Transverse colon (tissue), 4 donors: Measurements from ENCODE around the gene COL24A1. TPM values are rescaled to one million over a fixed set of nuclear protein-coding genes. Genes with fewer than 3 reads are reported as not detected.

Source experiments
- DNase-seq: peaks from one replicate; pipeline ENCODE4 v3.0.0-alpha.2; 2019
- H3K27ac ChIP-seq, 4 donors: fragments of 200-600 bp; sonication (generic); 2 replicates each; pipeline ENCODE4 v1.5.1; 2016 to 2018; ENCODE audit warnings: inconsistent platforms in 4 of 4
- H3K27me3 ChIP-seq: fragments of 200-600 bp; sonication (generic); 2 replicates; pipeline ENCODE4 v1.5.1; 2017; ENCODE audit warnings: inconsistent platforms
- H3K36me3 ChIP-seq, 4 donors: fragments of 200-600 bp; sonication (generic); 2 replicates each; pipeline ENCODE4 v1.5.1; 2017 to 2019; ENCODE audit warnings: inconsistent platforms in 4 of 4
- H3K4me1 ChIP-seq, 4 donors: fragments of 200-600 bp; sonication (generic); 2 replicates each; pipeline ENCODE4 v1.5.1; 2017 to 2020; ENCODE audit warnings: inconsistent platforms in 4 of 4
- H3K4me3 ChIP-seq, 4 donors: fragments of 200-600 bp; sonication (generic); 1 replicate in 1 of 4; 2 replicates in 3 of 4; pipeline versions ENCODE4 v1.5.1 to v1.6.1; 2017 to 2019; ENCODE audit warnings: inconsistent platforms in 4 of 4
- H3K9me3 ChIP-seq, 2 donors: fragments of 200-600 bp; sonication (generic); 2 replicates each; pipeline ENCODE4 v1.5.1; 2017 to 2019; ENCODE audit warnings: inconsistent platforms in 2 of 2
- EP300 ChIP-seq: sonication (generic); formaldehyde crosslinking; IDR thresholded peaks from one replicate; pipeline ENCODE4 v1.6.1; 2017; ENCODE audit warnings: antibody characterized with exemption, low read depth
- POLR2A ChIP-seq: fragments of 450-650 bp; IDR thresholded peaks from one replicate; pipeline ENCODE4 v1.6.1; 2016; ENCODE audit warnings: antibody characterized with exemption, mild to moderate bottlenecking, moderate library complexity
- POLR2AphosphoS5 ChIP-seq, 3 donors: sonication (generic); formaldehyde crosslinking; IDR thresholded peaks; one replicate each; pipeline ENCODE4 v1.6.1; 2016; ENCODE audit warnings: antibody characterized with exemption in 3 of 3
- WGBS, 2 donors: methylation state at CpG; one replicate each; pipeline ENCODE4 v1.1.5; 2018; ENCODE audit warnings: low coverage in 1 of 2; 5-methylcytosine and 5-hydroxymethylcytosine counted together
- in situ Hi-C, 4 donors: fragments of 200-750 bp; cut with MboI; loops; one replicate each; pipeline versions ENCODE4 v1.15.0 to v1.15.1; 2017; ENCODE audit warnings: low sequenced_read_pairs in 3 of 4, low pct_ligation_motif_present in 1 of 4, low pct_unique_long_range_greater_than_20kb in 1 of 4
- intact Hi-C: fragments of 100-400 bp; cut with DNase I; formaldehyde crosslinking; loops from one replicate; pipeline ENCODE4 v1.15.1; 2023; ENCODE audit warnings: low total_unique reads
- total RNA-seq, 4 donors: library from RNA; depleted of rRNA; stranded (reverse); fragments of >200 nt; gene quantifications; one replicate each; pipeline ENCODE4 v1.1.0, GENCODE V29; 2016
- TF ChIP-seq, protein P1 (sequence below), 5 experiments: fragments of 200-600 bp in 3 of 5; fragments of 450-650 bp in 2 of 5; sonication (generic) in 3 of 5; IDR thresholded peaks; 1 replicate in 2 of 5; 2 replicates in 3 of 5; pipeline ENCODE4 v1.5.1; 2016 to 2017; ENCODE audit warnings: antibody characterized with exemption in 5 of 5, inconsistent platforms in 3 of 5, mild to moderate bottlenecking in 2 of 5, moderate library complexity in 1 of 5

COL24A1 gene
- total RNA-seq, 4 donors from 2014 or later = 0.68 to 1.2 (median 0.93) TPM

DNA sequence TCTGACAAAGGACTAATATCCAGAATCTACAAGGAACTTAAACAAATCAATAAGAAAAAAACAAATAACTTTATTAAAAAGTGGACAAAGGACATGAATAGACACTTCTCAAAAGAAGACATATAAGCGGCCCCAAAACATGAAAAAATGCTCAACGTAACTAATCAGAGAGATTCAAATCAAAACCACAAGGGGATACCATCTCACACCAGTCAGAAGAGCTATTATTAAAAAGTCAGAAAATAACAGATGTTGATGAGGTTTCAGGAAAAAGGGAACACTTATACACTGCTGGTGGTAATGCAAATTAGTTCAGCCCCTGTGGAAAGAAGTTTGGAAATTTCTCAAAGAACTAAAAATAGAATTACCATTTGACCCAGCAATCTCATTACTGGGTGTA is 102.2 kb downstream of the COL24A1 start:
- TF ChIP-seq POLR2A = no peak
- no peak for TF ChIP-seq POLR2AphosphoS5 (IDR thresholded peaks at IDR 0.05)
- TF ChIP-seq, protein P1, sequence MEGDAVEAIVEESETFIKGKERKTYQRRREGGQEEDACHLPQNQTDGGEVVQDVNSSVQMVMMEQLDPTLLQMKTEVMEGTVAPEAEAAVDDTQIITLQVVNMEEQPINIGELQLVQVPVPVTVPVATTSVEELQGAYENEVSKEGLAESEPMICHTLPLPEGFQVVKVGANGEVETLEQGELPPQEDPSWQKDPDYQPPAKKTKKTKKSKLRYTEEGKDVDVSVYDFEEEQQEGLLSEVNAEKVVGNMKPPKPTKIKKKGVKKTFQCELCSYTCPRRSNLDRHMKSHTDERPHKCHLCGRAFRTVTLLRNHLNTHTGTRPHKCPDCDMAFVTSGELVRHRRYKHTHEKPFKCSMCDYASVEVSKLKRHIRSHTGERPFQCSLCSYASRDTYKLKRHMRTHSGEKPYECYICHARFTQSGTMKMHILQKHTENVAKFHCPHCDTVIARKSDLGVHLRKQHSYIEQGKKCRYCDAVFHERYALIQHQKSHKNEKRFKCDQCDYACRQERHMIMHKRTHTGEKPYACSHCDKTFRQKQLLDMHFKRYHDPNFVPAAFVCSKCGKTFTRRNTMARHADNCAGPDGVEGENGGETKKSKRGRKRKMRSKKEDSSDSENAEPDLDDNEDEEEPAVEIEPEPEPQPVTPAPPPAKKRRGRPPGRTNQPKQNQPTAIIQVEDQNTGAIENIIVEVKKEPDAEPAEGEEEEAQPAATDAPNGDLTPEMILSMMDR (IDR thresholded peaks at IDR 0.05) = no peak
- no peak for TF ChIP-seq EP300
- Histone ChIP-seq H3K27ac (no peak overlapping the region), H3K4me1 (no peaks in the 10 kb centered on the region), H3K9me3 (no peaks in the 10 kb centered on the region), H3K27me3 (no peaks in the 10 kb centered on the region), H3K36me3 (no peaks in the 10 kb centered on the region), H3K4me3 (no peak overlapping the region)
- 78 to 87% methylated on average over 2 of the region's 2 CpGs for WGBS, 2 donors
- in situ Hi-C loops = no loop called here
- no peak for DNase-seq
- intact Hi-C loops = no loop called here

DNA sequence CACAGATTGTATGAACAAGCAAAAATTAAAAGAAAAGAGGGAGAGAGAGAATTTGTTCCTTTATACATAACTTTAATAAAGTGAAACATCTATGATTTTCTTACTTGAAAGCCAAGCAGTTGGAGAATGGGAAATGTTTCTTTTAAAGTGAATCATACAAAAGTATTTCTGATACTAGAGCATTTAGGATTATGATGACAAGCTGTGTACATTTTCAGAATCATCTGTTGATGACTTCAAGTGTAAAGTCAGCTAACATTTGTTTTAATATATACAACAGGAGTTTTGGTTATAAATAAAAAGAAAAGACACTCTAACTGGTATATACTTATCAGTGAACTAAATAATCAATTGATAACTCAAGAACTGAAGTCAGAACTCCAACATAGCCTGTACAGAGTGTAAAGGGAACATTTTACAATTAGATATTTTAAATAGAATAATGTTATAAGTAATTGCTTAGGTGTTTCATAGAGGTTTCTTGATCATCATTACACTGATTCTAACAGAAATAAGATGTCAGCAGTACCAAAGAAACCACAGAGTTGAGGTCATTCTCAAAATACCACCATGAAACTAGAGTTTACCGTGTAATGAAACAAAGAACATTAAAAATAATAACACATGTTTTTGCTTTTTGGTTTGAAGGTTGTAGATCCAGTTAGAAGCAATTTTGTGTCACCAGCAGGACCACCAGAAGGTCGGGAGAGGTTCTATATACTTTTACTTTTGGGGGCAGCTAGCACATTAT is 103.4 kb downstream of the COL24A1 start:
- TF ChIP-seq, protein P1 (IDR thresholded peaks at IDR 0.05) = no peak
- TF ChIP-seq POLR2A (no peak), POLR2AphosphoS5 (IDR thresholded peaks at IDR 0.05) (no peak), EP300 (no peak)
- H3K27ac ChIP-seq = no peak overlapping the region
- 64 to 66% methylated on average over 2 of the region's 2 CpGs for WGBS, 2 donors
- no peak for DNase-seq
- in situ Hi-C loops (no loop called here), intact Hi-C loops (no loop called here)
- H3K4me3 ChIP-seq = no peak overlapping the region
- no peaks in the 10 kb centered on the region for H3K27me3 ChIP-seq
- H3K9me3 ChIP-seq = no peaks in the 10 kb centered on the region
- no peaks in the 10 kb centered on the region for H3K4me1 ChIP-seq
- H3K36me3 ChIP-seq = no peaks in the 10 kb centered on the region

DNA sequence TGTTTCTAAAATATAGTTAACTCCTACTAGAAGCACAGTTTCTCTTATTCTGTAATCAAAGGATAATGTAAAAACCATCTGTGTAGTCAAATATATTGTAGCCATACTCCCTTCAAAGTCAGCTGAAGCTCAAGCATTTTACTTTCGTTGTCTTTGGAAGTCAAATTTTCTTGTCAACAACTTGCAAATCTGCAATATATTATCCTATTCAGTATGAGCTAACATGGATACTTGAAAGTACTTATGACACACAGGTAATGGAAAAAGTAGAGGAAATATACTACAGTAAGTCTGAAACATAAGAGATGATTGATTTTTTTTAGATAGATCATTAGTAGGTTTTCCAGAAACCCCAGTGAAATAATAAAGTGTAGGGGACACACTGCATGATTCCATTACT is 121.5 kb downstream of the COL24A1 start:
- TF ChIP-seq, protein P1 (IDR thresholded peaks at IDR 0.05) = no peak
- WGBS, 2 donors = 57 to 100% methylated on average over 1 of the region's 1 CpG
- Histone ChIP-seq H3K4me3 (no peak overlapping the region), H3K36me3 (no peaks in the 10 kb centered on the region), H3K9me3 (no peaks in the 10 kb centered on the region), H3K27ac (no peak overlapping the region), H3K4me1 (no peaks in the 10 kb centered on the region), H3K27me3 (no peaks in the 10 kb centered on the region)
- intact Hi-C loops = no loop called here
- no peak for DNase-seq
- in situ Hi-C loops = no loop called here

DNA sequence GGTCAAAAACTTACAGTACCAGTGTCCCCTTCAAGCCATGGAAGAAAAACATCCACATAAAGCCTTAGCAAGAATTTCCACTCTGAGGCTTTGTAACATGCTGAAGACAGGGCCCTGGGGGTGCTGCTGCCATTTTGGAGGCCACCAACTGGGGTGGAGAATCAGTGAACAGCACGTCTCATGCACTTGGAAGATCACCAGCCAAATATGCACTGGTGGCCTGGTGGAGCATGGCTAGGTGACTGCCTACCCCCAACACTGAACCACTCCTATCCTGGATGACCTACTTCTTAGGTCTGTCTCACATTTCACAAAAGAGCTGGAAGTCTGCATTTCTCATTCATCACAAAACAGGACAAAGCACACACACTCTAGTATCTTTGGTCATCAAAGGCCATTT is 126.4 kb downstream of the COL24A1 start:
- Histone ChIP-seq H3K27ac (no peak overlapping the region), H3K9me3 (no peaks in the 10 kb centered on the region), H3K27me3 (no peaks in the 10 kb centered on the region), H3K36me3 (no peaks in the 10 kb centered on the region), H3K4me3 (no peak overlapping the region), H3K4me1 (no peaks in the 10 kb centered on the region)
- WGBS, 2 donors = 86% methylated on average over 1 of the region's 1 CpG; no CpG with 5 or more reads in 1 of the 2 donors
- intact Hi-C loops = no loop called here
- DNase-seq = no peak
- in situ Hi-C loops = no loop called here
- TF ChIP-seq POLR2A (no peak), POLR2AphosphoS5 (IDR thresholded peaks at IDR 0.05) (no peak), EP300 (no peak)
- TF ChIP-seq, protein P1 (IDR thresholded peaks at IDR 0.05) = no peak
